GM18861 (cell line): ENCODE measurements around the gene MPRIP.

ENCODE experiments used
- ATAC-seq: cut with Tn5 transposase; IDR thresholded peaks from one replicate; pipeline ENCODE4 v1.9.1; 2021; ENCODE audit not compliant: unreplicated experiment

The MPRIP gene

GRCh38 chr17:17106756-17107155 lies 64.5 kb downstream of the MPRIP start:
- no peak for ATAC-seq

- ATAC-seq = no peak
These were observed 65.0 kb downstream of the MPRIP start for GRCh38 chr17:17107281-17107680.

- no peak for ATAC-seq
These were observed 65.7 kb downstream of the MPRIP start for GRCh38 chr17:17107891-17108431.

GRCh38 chr17:17108451-17109049 lies 66.3 kb downstream of the MPRIP start:
- ATAC-seq = no peak

- no peak for ATAC-seq
These were observed 67.0 kb downstream of the MPRIP start for GRCh38 chr17:17109256-17109655.

- ATAC-seq = no peak
These were observed 67.7 kb downstream of the MPRIP start for GRCh38 chr17:17109907-17110306.

- no peak for ATAC-seq
These were observed 68.3 kb downstream of the MPRIP start for GRCh38 chr17:17110520-17110919.

GRCh38 chr17:17111401-17112393 lies 69.4 kb downstream of the MPRIP start:
- ATAC-seq = no peak

GRCh38 chr17:17112628-17113200 lies 70.5 kb downstream of the MPRIP start:
- no peak for ATAC-seq

- no peak for ATAC-seq
These were observed 72.5 kb downstream of the MPRIP start for GRCh38 chr17:17114592-17115225.

GRCh38 chr17:17115620-17116019 lies 73.4 kb downstream of the MPRIP start:
- ATAC-seq = no peak

GRCh38 chr17:17116406-17116805 lies 74.1 kb downstream of the MPRIP start:
- ATAC-seq = no peak

- no peak for ATAC-seq
These were observed 75.7 kb downstream of the MPRIP start for GRCh38 chr17:17117923-17118322.

GRCh38 chr17:17118399-17118798 lies 76.1 kb downstream of the MPRIP start:
- ATAC-seq = no peak

GRCh38 chr17:17119106-17119505 lies 76.8 kb downstream of the MPRIP start:
- no peak for ATAC-seq

GRCh38 chr17:17119533-17119932 lies 77.3 kb downstream of the MPRIP start:
- no peak for ATAC-seq

GRCh38 chr17:17120294-17120693 lies 78.0 kb downstream of the MPRIP start:
- ATAC-seq = no peak

- no peak for ATAC-seq
These were observed 78.4 kb downstream of the MPRIP start for GRCh38 chr17:17120701-17121100.

- ATAC-seq = no peak
These were observed 78.9 kb downstream of the MPRIP start for GRCh38 chr17:17121162-17121561.

- ATAC-seq = no peak
These were observed 80.7 kb downstream of the MPRIP start for GRCh38 chr17:17122781-17123483.

- no peak for ATAC-seq
These were observed 82.1 kb downstream of the MPRIP start for GRCh38 chr17:17124341-17124740.
